Activated CD8-positive, alpha-beta memory T cell treated with anti-CD3 and anti-CD28 coated beads for 4 hours (primary cell): Measurements from ENCODE around the gene SP4.
A peak's percentile ranks its signal among the peaks of the same experiment; 100 is the strongest.

Source experiments
- DNase-seq, 2 donors: peaks; one replicate each; pipeline ENCODE4 v3.0.0-alpha.2; 2020; ENCODE audit warnings: low read depth in 2 of 2

The SP4 gene

DNA sequence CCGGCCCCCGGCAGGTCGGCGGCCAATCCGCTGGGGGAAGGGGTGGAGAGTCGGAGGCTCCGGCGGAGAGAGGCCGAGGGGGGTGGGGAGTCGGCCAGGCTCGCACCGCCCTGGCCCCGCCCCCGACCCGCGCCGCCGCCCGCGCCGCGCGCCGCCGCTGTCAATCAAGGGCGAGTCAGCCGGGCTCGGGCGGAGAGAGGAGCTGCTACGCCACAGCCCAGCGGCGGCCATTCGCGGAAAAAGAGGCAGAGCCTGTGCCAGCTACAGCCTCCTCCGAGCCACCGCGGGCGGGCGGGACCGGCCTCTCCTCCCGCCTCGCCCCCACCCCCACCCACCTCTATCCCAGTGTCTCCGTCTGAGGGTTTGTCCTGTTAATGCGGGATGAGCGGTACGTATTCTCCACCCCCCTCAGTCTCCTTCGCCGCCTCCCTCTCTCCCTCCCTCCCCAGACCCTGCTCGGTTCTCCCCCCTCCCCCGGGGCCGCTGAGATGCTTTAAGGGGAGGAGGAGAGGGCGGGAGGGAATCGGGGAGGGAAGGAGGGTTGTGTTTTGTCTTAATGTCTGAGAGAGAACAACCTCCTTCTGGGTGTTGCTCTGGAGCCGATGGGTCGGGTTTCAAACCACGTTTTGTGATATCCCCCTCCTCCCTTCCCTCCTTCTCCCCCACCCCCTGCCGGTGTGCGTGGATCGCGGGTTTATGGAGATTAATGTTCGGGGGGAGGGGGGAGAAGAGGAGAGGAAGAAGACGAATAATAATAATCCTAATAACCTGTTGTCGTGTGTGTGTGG, at the start of gene SP4:
Gene SP4 (plus strand): TSS at position 213 of the 788 bp plus-strand sequence. CDS start 169 bp downstream, at position 382.
- DNase-seq, result peak; percentile 92

DNA sequence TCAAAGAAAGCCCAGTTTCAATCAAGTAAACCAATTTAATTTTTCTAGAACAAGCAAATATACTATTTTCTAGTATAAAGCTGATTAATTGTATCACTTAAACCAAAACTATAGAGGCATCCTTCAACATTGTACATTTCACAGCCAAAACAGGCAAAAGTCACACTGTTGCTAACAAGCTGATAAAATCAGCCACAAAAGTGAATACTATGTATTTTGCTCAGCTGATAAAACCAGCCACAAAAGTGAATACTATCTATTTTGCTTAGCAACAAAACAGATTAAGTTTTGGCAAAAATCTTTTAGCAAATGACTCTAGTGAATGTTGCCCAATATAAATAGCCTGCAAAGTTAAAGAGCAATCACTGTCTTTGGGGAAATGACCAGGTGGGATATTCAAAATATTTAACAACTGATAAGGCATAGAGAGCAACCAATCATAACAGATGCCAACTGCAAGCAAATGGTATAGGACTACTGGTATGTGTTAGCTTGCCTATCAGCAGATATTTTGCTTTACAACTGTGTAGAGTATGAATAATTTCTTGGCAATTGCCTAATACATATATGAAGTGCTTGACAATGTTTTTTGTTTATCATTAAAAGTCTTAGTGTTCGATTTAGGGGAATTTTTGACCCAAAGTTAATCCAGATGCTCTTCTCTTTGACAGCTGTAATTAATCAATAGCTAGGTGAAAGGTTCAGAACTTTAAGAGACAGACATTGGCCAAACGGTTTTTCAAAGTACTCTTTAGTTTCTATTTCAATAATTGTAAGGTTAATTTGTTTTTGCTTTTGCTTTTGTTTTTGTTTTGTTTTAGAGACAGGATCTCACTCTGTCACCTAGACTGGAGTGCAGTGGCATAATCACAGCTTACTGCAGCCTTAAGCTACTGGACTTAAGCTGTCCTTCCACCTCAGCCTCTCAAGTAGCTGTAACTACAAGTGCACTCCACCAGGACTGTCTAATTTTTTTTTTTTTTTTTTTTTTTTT, 44.4 kb upstream of the SP4 start:
- DNase-seq, result no peak

- no peak for DNase-seq
These were observed 33.9 kb upstream of the SP4 start for GRCh38 chr7:21393937-21394336.

DNA sequence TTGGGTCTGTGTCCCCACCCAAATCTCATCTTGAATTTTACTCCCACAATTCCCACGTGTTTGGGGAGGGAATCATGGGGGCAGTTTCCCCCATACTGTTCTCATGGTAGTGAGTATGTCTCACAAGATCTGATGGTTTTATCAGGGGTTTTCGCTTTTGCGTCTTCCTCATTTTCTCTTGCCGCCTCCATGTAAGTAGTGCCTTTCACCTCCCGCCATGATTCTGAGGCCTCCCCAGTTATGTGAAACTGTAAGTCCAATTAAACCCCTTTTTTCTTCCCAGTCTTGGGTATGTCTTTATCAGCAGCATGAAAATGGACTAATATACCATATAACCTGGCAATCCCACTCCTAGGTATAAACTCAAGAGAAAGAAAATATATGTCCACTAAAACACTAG, 25.9 kb upstream of the SP4 start:
- DNase-seq, result no peak

- no peak for DNase-seq
These were observed 19.9 kb upstream of the SP4 start for GRCh38 chr7:21407796-21408480.

DNA sequence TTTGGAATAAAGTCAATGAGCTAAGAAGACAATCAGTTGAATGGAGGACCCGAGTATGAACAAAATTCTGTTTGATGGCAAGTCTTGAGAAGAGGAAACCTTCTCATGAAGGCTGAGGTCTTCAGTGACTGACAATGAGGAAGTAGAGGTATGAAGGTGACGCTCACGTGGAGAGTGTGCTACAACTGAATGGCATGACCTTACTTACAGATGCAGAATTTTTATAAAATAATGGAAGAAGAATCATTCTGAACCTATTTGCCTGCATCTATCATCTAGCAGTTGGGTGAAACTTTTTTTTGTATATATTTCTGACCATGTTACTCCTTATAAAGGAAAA, 19.4 kb upstream of the SP4 start:
- no peak for DNase-seq

- DNase-seq, result no peak
These were observed 15.5 kb upstream of the SP4 start for GRCh38 chr7:21412410-21412851.

- DNase-seq, result no peak
These were observed 14.9 kb upstream of the SP4 start for GRCh38 chr7:21412957-21413356.

DNA sequence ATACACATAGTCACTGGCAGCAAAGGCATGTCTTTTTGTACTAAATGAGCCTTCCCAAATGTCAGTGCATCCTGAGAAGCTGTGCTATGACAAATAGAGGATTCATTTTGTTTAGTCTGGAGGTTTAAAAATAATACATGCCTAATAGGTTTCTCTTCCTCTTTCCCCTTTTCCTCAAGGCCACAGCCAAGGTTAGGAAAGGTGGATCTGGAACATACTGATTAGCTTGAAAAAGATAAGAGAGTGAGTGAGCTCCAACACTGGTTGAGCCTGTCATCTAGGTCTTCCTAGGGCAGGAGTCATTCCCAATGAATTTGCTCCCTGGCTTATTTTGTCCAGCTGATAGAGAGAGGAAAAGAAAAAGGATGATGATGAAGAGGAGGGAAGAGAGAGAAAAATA, 14.4 kb upstream of the SP4 start:
- DNase-seq, result no peak

DNA sequence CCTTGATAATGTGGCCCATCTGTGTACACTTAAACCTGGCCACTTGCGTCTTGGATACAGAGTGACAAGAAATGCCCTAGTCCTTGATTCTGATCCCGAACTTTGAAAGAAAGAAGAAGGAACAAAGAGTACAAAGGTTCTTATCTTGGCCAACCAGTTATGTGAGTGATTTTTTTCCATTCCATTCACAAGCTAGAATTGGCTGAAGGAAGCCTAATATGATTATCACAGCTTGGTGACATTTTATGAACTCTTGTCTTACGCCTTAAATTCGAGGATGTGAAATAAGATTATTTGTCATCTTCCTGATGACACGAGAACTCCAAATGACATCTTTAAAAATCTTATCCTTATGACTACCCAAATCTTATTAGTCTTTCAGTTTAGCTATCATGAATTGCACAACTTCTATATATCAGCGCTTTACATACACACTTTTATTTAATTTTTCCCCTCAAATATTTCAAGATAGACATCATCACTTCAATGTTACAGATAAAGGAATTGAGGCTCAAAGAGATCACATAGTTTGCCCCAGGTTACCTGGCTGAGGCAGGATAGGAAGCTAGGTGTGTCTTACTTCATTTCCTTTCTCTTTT, 13.0 kb upstream of the SP4 start:
- no peak for DNase-seq

DNA sequence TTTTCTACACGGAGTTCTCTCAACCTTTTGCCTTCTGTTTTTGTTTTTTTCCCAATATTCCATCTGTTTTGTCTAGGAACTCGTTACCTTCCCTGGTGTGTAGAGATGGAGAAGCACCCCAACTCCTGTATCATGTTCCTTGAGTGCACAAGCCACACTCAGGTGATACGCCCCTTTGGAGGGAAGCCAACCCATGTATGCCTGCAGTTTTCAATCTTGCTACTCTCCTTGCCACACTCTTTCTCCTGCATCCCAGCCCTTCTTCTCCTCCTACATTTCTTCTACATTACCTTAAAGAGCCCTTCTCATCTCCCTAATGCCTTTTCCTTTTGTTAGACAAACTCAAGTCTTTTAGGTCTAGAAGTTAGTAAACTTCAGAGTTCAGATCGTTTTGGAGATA, 10.2 kb upstream of the SP4 start:
- no peak for DNase-seq

GRCh38 chr7:21422751-21423150, 5.1 kb upstream of the SP4 start:
- no peak for DNase-seq

- DNase-seq, result no peak
These were observed 2.6 kb upstream of the SP4 start for GRCh38 chr7:21425290-21425689.

- no peak for DNase-seq
These were observed 1.3 kb upstream of the SP4 start for GRCh38 chr7:21426286-21427181.

DNA sequence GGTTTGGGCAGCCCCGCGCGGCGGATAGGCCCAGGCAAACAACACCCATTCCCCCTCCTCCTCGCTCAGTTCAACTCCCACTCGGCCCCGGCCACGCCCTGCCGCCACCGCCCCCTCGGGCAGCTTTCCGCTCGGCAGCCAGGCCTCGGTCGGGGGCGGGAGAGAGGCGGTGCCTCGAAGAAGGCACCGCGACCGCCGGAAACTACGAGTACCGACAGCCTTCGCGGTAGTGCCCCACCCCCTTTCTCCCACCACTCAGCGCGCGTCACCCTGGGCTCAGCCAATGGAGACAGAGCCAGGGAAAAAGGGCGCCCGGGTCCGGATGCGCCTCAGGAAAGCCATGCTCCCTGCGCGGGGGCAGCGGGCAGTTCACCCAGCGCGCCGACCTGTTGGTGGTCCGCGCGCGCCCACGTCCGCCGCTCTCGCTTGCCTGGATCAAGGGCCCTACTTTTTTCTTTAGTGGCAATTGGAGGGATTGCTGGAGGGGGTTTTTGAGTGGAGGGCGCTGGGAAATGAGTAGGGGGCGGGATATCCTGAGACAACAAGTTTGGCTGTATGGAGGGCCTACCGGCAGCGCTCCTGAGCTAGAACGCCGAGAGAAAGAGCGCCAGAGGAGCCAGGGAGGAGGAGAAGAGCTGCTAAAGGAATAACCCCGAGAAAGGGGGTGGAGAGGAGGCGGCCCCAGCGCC, 557 bp upstream of the SP4 start:
- DNase-seq, result peak; percentile 98 to 99

DNA sequence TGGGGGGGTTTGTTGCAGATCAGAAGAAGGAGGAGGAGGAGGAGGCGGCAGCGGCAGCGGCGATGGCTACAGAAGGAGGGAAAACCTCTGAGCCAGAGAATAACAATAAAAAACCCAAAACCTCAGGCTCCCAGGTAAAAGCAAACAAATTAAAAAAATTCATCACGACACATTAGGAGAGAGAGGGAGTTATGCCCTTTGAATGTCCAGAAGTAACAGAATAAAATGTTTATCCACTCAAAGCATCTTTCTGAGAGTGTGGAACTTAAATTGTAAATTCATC, 717 bp downstream of the SP4 start:
- no peak for DNase-seq

- no peak for DNase-seq
These were observed 1.1 kb downstream of the SP4 start for GRCh38 chr7:21429021-21429420.

- DNase-seq, result no peak
These were observed 2.1 kb downstream of the SP4 start for GRCh38 chr7:21429786-21430574.

DNA sequence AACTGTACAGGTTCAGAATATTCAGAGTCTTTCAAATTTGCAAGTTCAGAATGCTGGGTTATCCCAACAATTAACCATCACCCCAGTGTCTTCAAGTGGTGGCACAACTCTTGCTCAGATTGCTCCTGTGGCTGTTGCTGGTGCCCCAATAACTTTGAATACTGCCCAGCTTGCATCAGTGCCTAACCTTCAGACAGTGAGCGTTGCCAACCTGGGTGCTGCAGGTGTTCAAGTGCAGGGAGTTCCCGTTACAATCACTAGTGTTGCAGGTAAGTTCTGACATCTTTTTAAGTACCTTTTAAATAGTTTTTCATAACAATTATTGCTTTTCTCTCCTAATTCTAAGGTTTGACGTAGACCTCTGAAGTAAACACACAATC, 2.7 kb downstream of the SP4 start:
- DNase-seq, result no peak
